ENCODE data around the gene KIF1B.

- TF ChIP-seq, protein P1, sequence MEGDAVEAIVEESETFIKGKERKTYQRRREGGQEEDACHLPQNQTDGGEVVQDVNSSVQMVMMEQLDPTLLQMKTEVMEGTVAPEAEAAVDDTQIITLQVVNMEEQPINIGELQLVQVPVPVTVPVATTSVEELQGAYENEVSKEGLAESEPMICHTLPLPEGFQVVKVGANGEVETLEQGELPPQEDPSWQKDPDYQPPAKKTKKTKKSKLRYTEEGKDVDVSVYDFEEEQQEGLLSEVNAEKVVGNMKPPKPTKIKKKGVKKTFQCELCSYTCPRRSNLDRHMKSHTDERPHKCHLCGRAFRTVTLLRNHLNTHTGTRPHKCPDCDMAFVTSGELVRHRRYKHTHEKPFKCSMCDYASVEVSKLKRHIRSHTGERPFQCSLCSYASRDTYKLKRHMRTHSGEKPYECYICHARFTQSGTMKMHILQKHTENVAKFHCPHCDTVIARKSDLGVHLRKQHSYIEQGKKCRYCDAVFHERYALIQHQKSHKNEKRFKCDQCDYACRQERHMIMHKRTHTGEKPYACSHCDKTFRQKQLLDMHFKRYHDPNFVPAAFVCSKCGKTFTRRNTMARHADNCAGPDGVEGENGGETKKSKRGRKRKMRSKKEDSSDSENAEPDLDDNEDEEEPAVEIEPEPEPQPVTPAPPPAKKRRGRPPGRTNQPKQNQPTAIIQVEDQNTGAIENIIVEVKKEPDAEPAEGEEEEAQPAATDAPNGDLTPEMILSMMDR (conservative IDR thresholded peaks at IDR 0.05; ENCODE audit: low read depth, low read length): no peak
- TF ChIP-seq EZH2 (IDR thresholded peaks at IDR 0.05; ENCODE audit: borderline replicate concordance, low read depth, low read length, poor library complexity, severe bottlenecking): no peak
Measured at GRCh38 chr1:10177876-10178275, 32.5 kb upstream of the KIF1B start.
